ENCODE measurements around the gene DLG5. TPM values are rescaled to one million over a fixed set of nuclear protein-coding genes. Genes with fewer than 3 reads are reported as not detected.

The DLG5 gene
- total RNA-seq, 2 donors from 2014 or later: 72.3 to 134 TPM

DNA sequence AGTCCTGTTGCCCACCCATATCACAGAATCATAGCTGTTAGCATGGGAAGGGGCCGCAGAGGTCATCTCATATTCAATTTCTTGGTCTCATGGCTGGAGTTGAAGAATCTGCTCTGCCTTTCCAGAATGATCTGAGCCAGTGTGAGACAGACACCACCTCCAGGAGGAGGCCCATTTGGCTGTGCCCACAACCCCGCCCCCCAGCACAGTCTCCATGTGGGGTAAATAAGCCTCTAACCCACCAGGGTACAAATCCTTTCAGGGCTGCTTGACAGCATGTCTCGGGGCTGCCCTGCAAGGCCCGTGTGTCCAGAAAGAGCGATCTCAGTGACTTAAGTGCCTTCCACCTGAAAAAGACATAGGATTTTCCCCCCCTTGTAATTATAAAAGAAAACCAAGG, 137.5 kb downstream of the DLG5 start:
- no peak overlapping the region for H3K4me3 ChIP-seq
- peaks cover 0 to 9% of the 10 kb centered on the region in 2 donors for H3K36me3 ChIP-seq
- H3K9me3 ChIP-seq: no peaks in the 10 kb centered on the region
- no peak for TF ChIP-seq CTCF (IDR thresholded peaks at IDR 0.05)
- intact Hi-C loops (cut with DNase I): no loop called here
- H3K4me1 ChIP-seq (replicated peaks): no peaks in the 10 kb centered on the region
- H3K27ac ChIP-seq: no peak overlapping the region
- no peaks in the 10 kb centered on the region for H3K27me3 ChIP-seq (replicated peaks; ENCODE audit: insufficient read depth)
- no peak for DNase-seq (ENCODE audit: low spot score)
- WGBS: 96% methylated on average over 5 of the region's 5 CpGs

GRCh38 chr10:77788496-77789010, 138.0 kb downstream of the DLG5 start:
- H3K27ac ChIP-seq: no peak overlapping the region
- WGBS: 92% methylated on average over 7 of the region's 11 CpGs

DNA sequence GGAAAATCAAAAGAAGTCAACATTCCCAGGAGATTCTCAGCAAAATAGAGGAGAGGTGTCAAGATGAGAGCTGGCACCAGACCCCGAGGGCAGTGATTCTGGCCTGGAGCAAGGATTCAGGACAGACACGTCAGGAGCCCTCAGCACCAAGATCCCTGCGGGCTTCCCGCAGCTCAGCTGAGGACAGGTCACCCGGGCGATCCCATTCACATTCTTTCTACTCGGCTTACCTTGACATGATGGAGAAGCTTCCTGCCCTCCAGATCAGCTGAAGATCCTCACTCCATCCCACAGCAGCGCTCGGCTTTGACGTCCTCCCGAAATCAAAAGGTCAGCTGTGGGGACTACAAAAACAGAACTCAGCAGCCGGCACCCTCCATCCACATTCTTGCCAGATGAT, 139.1 kb downstream of the DLG5 start:
- Histone ChIP-seq H3K4me3 (no peak overlapping the region), H3K36me3 (peaks cover 0 to 9% of the 10 kb centered on the region in 2 donors), H3K27me3 (replicated peaks; ENCODE audit: insufficient read depth) (no peaks in the 10 kb centered on the region), H3K27ac (no peak overlapping the region), H3K4me1 (replicated peaks) (no peaks in the 10 kb centered on the region), H3K9me3 (no peaks in the 10 kb centered on the region)
- 96% methylated on average over 12 of the region's 12 CpGs for whole genome bisulfite sequencing
- TF ChIP-seq CTCF (IDR thresholded peaks at IDR 0.05) (no peak), POLR2AphosphoS5 (IDR thresholded peaks at IDR 0.05) (no peak), POLR2A (IDR thresholded peaks at IDR 0.05) (no peak)
- intact Hi-C loops (cut with DNase I): no loop called here
- DNase-seq (ENCODE audit: low spot score): no peak

More at GRCh38 chr10:77788496-77789010, 138.0 kb downstream of the DLG5 start:
- no peaks in the 10 kb centered on the region for H3K4me1 ChIP-seq (replicated peaks)
- no peaks in the 10 kb centered on the region for H3K27me3 ChIP-seq (replicated peaks; ENCODE audit: insufficient read depth)
- no peaks in the 10 kb centered on the region for H3K9me3 ChIP-seq
- no peak for TF ChIP-seq CTCF (IDR thresholded peaks at IDR 0.05)
- TF ChIP-seq POLR2A (IDR thresholded peaks at IDR 0.05): no peak
- TF ChIP-seq POLR2AphosphoS5 (IDR thresholded peaks at IDR 0.05): no peak
- H3K36me3 ChIP-seq: peaks cover 0 to 9% of the 10 kb centered on the region in 2 donors
- H3K4me3 ChIP-seq: no peak overlapping the region
- intact Hi-C loops (cut with DNase I): no loop called here
- DNase-seq (ENCODE audit: low spot score): no peak

GRCh38 chr10:77784856-77785255, 141.7 kb downstream of the DLG5 start:
- no peaks in the 10 kb centered on the region for H3K27me3 ChIP-seq (replicated peaks; ENCODE audit: insufficient read depth)
- no peak overlapping the region for H3K27ac ChIP-seq
- no peaks in the 10 kb centered on the region for H3K4me1 ChIP-seq (replicated peaks)
- no peak overlapping the region for H3K4me3 ChIP-seq
- no peak for TF ChIP-seq CTCF (IDR thresholded peaks at IDR 0.05)
- TF ChIP-seq POLR2A (IDR thresholded peaks at IDR 0.05): no peak
- no peak for TF ChIP-seq POLR2AphosphoS5 (IDR thresholded peaks at IDR 0.05)
- intact Hi-C loops (cut with DNase I): no loop called here
- no peaks in the 10 kb centered on the region for H3K9me3 ChIP-seq
- WGBS: 97% methylated on average over 4 of the region's 4 CpGs
- no peak for DNase-seq (ENCODE audit: low spot score)
- H3K36me3 ChIP-seq: no peaks in the 10 kb centered on the region

GRCh38 chr10:77782328-77783061, 144.1 kb downstream of the DLG5 start:
- Histone ChIP-seq H3K36me3 (no peaks in the 10 kb centered on the region), H3K27me3 (replicated peaks; ENCODE audit: insufficient read depth) (no peaks in the 10 kb centered on the region), H3K27ac (no peak overlapping the region), H3K9me3 (no peaks in the 10 kb centered on the region), H3K4me1 (replicated peaks) (peaks cover 3% of the 10 kb centered on the region), H3K4me3 (no peak overlapping the region)
- WGBS: 95% methylated on average over 8 of the region's 8 CpGs
- intact Hi-C loops (cut with DNase I): no loop called here
- DNase-seq (ENCODE audit: low spot score): no peak
- TF ChIP-seq CTCF (IDR thresholded peaks at IDR 0.05) (no peak), POLR2AphosphoS5 (IDR thresholded peaks at IDR 0.05) (no peak), POLR2A (IDR thresholded peaks at IDR 0.05) (no peak)

Measured in prostate gland (tissue), 2 donors.